NCI-H2081 treated with DMSO at 0.1 percent for 48 hours (cell line): Measurements from ENCODE around the gene MBNL3.
"Not testable (repeated sequence)": the region's sequence is repeated elsewhere in the genome, so short reads cannot be mapped to it uniquely, and the experiment has no call there.

Experiments used
- DNase-seq: peaks from one replicate; lab custom pipeline; 2025; lab: John Stamatoyannopoulos, UW

MBNL3 gene

DNA sequence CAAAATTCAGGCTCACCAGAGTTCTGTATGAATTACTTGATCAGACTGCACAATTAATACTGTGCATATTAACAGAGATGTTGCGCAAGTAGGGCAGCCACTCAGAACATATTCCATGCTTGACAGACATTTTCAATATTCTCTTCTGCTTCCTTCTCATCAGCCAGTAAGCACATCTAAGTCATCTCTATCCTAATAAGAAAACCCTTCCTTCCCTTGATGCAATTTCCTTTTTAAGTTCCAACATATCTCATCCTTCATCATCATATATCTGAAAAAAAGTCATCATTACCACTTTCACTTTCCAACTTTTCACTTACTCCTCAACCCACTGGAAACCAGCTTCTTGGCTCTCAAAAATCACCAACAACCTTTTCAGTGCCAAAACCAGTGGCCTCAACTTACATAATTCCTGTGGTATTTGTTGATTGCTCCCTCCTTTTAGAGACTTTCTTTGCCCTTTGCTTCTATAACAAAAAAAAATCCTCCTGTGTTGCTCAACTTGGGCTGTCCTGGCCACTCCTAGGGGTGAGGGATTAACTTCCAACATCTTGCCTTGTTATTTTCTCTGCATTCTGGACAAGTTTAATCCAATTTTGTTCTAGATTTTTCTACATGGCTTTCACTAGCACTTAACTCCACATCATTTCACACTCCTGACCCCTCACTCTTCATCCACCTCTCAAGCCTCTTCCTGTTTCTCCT lies 14.1 kb downstream of the MBNL3 start:
- DNase-seq: no peak

DNA sequence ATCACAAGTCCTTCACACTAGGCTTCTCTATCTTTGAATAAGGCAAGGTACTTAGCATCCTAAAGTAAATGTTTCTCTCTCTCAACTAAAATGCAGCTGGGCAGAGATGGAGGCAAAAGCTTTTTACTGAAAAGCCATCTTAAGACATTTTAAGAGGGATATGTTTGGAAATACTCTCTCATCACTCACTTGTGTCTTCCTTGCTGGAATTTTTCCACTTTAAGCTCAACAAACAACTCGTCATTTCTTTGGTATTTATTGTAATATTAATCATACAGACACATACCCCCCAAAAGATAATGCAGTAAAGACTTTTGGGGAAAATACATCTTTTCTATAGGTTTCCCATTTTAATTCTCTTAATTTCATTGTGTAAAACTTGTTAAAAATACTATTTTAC lies 16.4 kb downstream of the MBNL3 start:
- no peak for DNase-seq

DNA sequence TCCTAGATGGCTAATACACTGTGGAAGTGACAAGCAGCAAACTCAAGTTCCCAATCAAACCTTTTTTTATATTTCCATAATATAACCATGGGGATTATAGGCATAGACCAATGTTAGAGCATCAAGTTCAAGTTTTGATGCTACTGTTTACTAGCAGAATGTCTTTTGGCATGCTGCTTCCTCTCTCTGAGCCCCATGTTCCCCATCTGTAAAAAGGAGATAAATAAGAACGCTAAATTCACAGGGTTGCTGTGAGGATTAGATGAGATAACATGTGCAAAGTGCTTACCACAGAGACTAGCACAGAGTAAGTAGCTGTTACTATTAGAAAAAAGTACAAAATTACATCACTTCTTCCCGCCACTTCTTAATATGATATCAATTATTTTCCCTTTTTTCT lies 18.0 kb downstream of the MBNL3 start:
- DNase-seq: no peak

DNA sequence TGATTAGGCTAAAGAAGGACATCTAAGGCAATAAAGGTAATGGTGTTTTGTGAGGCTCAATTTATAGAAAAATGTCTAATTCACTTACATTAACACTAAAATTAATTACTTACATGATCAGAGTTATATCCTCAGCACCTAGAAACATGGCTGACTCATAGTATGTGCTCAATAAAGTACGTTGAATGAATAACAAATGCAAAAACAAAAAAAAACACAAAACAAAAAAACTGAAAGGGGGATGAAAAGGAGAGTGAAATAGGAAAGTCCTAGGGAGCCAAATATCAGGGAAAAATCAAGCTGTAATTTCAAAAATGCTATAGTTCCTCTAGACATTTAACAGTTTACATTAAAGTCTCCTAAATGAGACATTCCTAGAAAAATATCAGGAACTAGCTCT lies 18.7 kb downstream of the MBNL3 start:
- DNase-seq: no peak

DNA sequence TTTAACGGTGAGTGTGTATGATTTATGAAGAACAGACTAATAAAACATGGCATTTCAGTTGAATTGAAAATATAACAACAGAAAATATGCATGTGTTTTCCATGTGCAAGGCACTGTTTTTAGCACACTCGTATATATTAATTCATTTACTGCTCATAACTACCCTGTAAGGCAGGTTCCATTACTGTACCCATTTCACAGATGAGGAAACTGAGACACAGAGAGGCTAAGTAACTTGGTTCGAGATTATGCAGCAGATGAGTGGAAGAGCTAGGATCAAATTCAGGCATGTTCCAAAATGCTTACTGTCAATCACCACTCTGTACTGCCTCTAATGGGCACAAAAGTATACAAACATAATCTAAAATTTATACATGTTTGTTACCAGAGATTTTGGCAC lies 20.4 kb downstream of the MBNL3 start:
- no peak for DNase-seq

GRCh38 chrX:132467989-132468388 lies 20.8 kb downstream of the MBNL3 start:
- DNase-seq: no peak

- DNase-seq: no peak
These were observed 21.8 kb downstream of the MBNL3 start for GRCh38 chrX:132467026-132467425.

DNA sequence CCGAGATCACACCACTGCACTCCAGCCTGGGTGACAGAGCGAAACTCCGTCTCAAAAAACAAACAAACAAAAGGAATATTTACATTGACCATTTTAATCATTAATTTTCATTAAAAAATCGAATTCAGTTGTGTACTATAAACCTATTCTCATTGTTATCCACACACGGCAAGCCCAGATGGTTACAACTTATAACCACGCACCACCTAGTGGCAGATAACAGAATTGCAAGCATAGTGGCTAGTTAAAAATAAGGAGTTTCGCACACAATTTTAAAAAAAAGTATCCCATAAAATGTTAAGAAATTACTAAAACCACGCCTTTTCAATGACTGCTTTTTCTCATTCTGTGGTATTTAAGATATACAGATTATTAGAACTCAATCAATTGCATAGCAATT lies 25.4 kb downstream of the MBNL3 start:
- no peak for DNase-seq

- DNase-seq: no peak
These were observed 27.0 kb downstream of the MBNL3 start for GRCh38 chrX:132461886-132462285.

DNA sequence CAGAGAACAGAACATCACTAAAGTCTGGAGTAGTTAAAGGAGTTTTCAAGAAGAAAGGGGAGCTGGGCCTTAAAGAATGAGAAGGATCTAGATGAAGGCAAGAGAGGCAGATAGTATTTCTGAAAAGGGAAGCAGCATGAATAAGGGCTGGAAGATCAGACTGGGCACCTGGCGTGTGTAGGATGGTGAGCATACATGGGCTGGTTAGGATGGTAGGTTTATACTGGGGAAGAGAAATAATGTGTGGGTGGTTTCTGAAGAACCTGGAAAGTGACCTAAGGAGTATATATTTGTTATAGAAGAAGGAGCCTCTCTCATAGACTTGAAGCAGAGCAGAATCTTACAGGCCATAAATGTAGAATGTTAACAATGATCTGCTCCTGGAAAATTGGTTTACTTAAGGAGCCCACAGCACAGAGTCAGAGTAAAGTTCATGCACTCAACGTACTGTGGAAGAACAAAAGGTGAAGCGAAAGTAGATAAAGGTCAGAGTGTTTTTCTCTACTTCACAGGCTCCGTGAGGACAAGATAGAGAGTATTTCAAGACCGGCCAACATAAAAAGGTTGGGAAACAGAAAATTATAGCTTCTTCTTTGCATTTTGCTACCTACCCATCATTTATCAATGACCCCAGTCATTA lies 35.8 kb downstream of the MBNL3 start:
- no peak for DNase-seq

GRCh38 chrX:132445909-132446308 lies 42.9 kb downstream of the MBNL3 start:
- not testable (repeated sequence) for DNase-seq

- no peak for DNase-seq
These were observed 43.9 kb downstream of the MBNL3 start for GRCh38 chrX:132444936-132445335.

DNA sequence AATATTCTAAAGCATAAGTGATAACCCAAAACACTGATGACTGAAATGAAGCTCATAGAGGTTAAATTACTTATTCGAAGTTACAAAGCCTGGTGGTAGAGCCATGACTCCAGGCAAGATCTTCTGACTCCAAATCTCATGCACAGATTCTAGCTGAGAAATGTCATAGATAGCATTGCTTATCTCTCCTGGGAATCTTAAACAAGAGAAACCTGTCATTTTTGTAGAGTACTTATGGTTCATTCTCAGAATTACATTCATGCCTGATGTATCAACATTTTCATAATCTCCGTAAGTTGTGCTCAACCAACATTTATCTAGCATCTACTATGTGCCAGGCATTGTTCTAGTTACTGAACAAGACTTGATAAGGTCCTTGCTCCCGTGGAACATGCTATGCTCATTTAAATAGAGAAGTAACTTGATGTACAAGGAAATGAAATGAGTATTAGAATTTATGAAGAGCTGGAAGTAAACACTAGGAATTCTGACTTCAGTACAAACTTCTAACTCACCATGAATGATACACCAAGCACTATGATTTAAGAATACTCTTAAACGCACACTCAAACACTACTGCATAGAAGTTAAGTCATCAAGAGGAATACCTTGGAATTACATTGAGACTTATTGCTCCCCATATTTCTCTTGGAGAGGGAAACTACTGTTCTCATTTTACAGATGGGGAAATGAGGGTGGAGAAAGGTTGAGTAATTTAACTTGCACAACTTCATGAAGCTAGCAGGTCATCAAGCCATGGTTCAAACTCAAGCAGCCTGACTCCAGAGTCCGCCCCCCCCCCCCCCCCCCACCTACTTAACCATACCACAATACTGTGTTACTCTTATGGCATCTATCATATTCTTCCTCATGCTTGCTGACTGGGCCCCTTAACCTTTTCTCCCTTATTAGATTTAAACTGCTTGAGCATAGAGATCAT lies 45.4 kb downstream of the MBNL3 start:
- DNase-seq: no peak

GRCh38 chrX:132442691-132443090 lies 46.1 kb downstream of the MBNL3 start:
- DNase-seq: no peak

GRCh38 chrX:132435222-132435621 lies 53.6 kb downstream of the MBNL3 start:
- DNase-seq: no peak

DNA sequence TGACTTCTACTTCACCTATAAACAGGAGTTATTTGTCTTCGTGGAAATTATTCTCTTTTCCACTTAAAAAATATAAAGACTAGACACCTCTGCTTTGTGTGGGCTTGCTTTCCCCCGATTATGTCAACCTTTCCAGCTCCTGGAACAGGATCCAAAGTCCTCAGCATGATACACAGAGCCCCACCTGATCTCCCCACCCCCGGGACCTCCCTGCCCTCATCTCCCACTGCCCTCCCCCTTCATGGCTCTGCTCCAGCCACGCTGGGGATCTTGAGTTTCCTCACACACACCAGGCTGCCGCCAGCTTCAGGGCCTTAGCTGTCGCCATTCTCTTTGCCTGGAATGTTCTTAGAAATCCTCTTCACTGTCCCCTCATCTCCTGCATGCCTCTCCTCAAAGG lies 55.3 kb downstream of the MBNL3 start:
- no peak for DNase-seq

DNA sequence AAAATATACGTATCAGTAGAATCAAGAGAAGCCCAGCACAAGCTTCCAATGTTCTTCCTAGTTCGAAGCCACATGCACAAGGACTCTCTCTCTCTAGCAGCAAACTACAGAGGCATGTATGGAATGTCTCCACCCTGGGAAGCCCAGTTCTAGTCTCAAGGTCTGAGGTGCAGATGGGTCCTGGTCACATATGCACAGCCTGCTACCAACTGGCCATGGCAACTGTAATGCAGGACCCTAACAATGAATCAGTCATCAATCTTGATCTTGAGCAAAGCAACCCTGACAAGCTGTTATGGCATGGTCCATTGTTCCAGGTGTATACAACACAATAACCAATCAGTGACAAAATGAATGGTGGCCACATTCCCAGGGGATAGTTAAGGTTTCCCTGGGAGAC lies 55.8 kb downstream of the MBNL3 start:
- no peak for DNase-seq

GRCh38 chrX:132428896-132429295 lies 59.9 kb downstream of the MBNL3 start:
- DNase-seq: no peak

GRCh38 chrX:132426695-132427281 lies 62.0 kb downstream of the MBNL3 start:
- DNase-seq: no peak

DNA sequence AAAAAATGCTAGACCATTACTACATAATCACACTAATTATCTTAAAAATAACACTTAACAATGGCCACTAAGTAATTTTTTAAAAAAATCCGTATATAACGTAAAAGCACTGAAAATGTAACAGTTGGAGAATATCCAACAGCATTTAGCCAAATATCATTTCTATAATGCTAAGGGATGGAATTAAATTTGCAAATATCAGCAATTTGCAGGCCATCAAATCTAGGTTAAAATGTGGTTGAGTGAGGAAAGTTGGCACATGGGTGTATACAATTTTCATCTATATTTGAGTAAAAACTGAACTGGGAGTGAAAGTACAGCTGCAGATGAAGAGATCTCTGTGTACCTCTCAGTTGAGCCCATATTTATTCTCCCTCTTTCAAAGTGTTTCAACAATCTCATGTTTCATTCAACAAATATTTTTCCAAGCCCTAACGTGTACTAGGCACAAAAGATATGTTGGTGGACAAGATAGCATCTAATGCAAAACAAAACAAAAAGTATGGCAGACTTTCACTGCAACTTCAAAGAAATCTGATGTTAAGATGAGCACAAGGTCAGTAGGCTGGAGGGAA lies 63.0 kb downstream of the MBNL3 start:
- DNase-seq: no peak

DNA sequence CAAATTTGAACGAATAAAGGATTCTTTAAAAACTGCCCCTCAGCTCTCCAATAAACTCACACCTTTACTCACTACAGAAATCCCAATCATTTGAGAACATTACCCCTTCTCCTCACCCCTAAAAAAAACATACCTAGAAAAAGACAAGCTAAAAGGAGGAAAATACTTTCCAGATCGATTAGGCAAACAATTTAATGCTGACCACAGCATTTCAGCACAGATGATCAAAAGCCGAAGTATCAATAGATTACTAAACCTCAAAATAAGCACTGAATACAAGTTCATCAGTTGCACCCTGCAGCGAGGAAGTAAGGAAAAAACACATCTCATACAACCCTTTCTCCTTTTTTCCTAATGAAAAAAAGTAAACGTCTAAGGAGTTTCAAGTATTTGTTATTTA lies 65.5 kb downstream of the MBNL3 start:
- DNase-seq: no peak

DNA sequence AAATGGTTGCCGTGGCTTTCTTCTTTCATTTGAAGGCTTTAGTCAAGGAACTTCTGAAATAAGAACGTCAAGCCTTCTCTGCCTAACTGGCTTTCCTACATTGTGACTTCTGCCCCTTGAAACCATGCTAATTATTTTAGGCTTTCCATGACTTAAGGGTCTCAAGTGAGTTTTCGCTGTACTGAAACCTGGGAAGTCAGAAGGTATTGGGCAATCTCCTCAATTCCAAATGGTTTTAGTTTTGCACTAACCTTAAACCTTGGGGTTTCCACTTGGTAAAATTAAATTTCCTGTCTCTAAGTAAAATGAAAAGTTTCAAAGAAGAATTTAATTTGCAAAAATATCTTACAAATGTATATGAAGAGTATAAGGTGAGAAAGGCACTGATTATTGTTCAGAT lies 73.8 kb downstream of the MBNL3 start:
- no peak for DNase-seq
